HepG2 (cell line): Measurements from ENCODE around the gene ACSS1. TPM values are rescaled to one million over a fixed set of nuclear protein-coding genes. Genes with fewer than 3 reads are reported as not detected.
A peak's percentile ranks its signal among the peaks of the same experiment; 100 is the strongest.

ENCODE experiments used
- JUND ChIP-seq: sonication (generic); formaldehyde crosslinking; IDR thresholded peaks from 2 replicates; pipeline ENCODE4 v1.8.0; 2022; ENCODE audit warnings: mild to moderate bottlenecking, missing genetic modification reagents
- KLF9 ChIP-seq: IDR thresholded peaks from 2 replicates; pipeline ENCODE4 v1.6.1; 2016; ENCODE audit warnings: low read depth
- MTA3 ChIP-seq: sonication (generic); formaldehyde crosslinking; IDR thresholded peaks from 2 replicates; pipeline ENCODE4 v1.4.0; 2020; ENCODE audit warnings: missing genetic modification reagents
- NFE2L2 ChIP-seq: fragments of 150-350 bp; IDR thresholded peaks from 2 replicates; pipeline ENCODE4 v1.6.1; 2014; ENCODE audit warnings: low read length
- PHF21A ChIP-seq: sonication (generic); formaldehyde crosslinking; IDR thresholded peaks from 2 replicates; pipeline ENCODE4 v1.5.0; 2020; ENCODE audit warnings: mild to moderate bottlenecking, missing genetic modification reagents
- RORA ChIP-seq: sonication (generic); formaldehyde crosslinking; IDR thresholded peaks from 2 replicates; pipeline ENCODE4 v1.5.0; 2020; ENCODE audit warnings: mild to moderate bottlenecking, missing genetic modification reagents, moderate library complexity
- ZC3H4 ChIP-seq: sonication (generic); formaldehyde crosslinking; IDR thresholded peaks from 2 replicates; pipeline ENCODE4 v1.4.0; 2020; ENCODE audit warnings: missing genetic modification reagents, borderline replicate concordance
- ZNF260 ChIP-seq: sonication (generic); formaldehyde crosslinking; IDR thresholded peaks from 2 replicates; pipeline ENCODE4 v1.4.0; 2020; ENCODE audit warnings: missing genetic modification reagents, low read depth, mild to moderate bottlenecking, borderline replicate concordance
- ZNF460 ChIP-seq: sonication (generic); formaldehyde crosslinking; IDR thresholded peaks from 2 replicates; pipeline ENCODE4 v1.5.1; 2020; ENCODE audit warnings: missing genetic modification reagents, mild to moderate bottlenecking, borderline replicate concordance
- ZNF547 ChIP-seq: sonication (generic); formaldehyde crosslinking; IDR thresholded peaks from 2 replicates; pipeline ENCODE4 v1.5.1; 2020; ENCODE audit warnings: mild to moderate bottlenecking, missing genetic modification reagents
- ZNF589 ChIP-seq: sonication (generic); formaldehyde crosslinking; conservative IDR thresholded peaks from 2 replicates; pipeline ENCODE4 v1.8.0; 2022; ENCODE audit warnings: mild to moderate bottlenecking, moderate library complexity, missing genetic modification reagents
- ZNF709 ChIP-seq: sonication (generic); formaldehyde crosslinking; IDR thresholded peaks from 2 replicates; pipeline ENCODE4 v1.5.0; 2020; ENCODE audit warnings: mild to moderate bottlenecking, missing genetic modification reagents
- ZNF891 ChIP-seq: sonication (generic); formaldehyde crosslinking; IDR thresholded peaks from 2 replicates; pipeline ENCODE4 v1.5.0; 2020; ENCODE audit warnings: mild to moderate bottlenecking, missing genetic modification reagents
- polyA plus RNA-seq, 8 experiments: library from polyadenylated mRNA; depleted of rRNA in 3 of 8; stranded (reverse) in 7 of 8; unstranded in 1 of 8; fragments of >200 nt; fragmentation: Illumina TruSeq in 4 of 8; extraction: Trizol in 4 of 8; gene quantifications; 2 replicates each; pipeline versions ENCODE4 v1.2.1 to v1.2.3, GENCODE V29; 2011 to 2016; ENCODE audit warnings: low read depth in 4 of 8, missing spikeins in 1 of 8, mixed read lengths in 1 of 8; ENCODE audit not compliant: insufficient read depth in 1 of 8
- total RNA-seq, 5 experiments: library from RNA; depleted of rRNA; stranded (reverse); fragments of >200 nt; fragmentation: Illumina TruSeq; extraction: Trizol; gene quantifications; 2 replicates each; pipeline ENCODE4 v1.2.3, GENCODE V29; 2016; ENCODE audit warnings: low read depth in 1 of 5
- TF ChIP-seq, protein P1 (sequence below): sonication (generic); formaldehyde crosslinking; IDR thresholded peaks from 2 replicates; pipeline ENCODE4 v1.4.0; 2020; ENCODE audit warnings: missing genetic modification reagents, borderline replicate concordance
- TF ChIP-seq, protein P2 (sequence below): fragments of 450-650 bp; IDR thresholded peaks from 2 replicates; pipeline ENCODE4 v1.6.1; 2017
- TF ChIP-seq, protein P3 (sequence below): sonication (generic); formaldehyde crosslinking; IDR thresholded peaks from 2 replicates; pipeline ENCODE4 v1.8.1; 2023; ENCODE audit warnings: mild to moderate bottlenecking, moderate library complexity, missing genetic modification reagents
- TF ChIP-seq, protein P4 (sequence below): sonication (generic); formaldehyde crosslinking; IDR thresholded peaks from 2 replicates; pipeline ENCODE4 v1.4.0; 2020; ENCODE audit warnings: missing genetic modification reagents
- TF ChIP-seq, protein P5 (sequence below): sonication (generic); formaldehyde crosslinking; IDR thresholded peaks from 2 replicates; pipeline ENCODE4 v1.4.0; 2020; ENCODE audit warnings: missing genetic modification reagents
- TF ChIP-seq, protein P6 (sequence below): sonication (generic); formaldehyde crosslinking; IDR thresholded peaks from 2 replicates; pipeline ENCODE4 v1.4.0; 2020; ENCODE audit warnings: missing genetic modification reagents; ENCODE audit errors: not compliant biosample characterization
- TF ChIP-seq, protein P7 (sequence below): sonication (generic); formaldehyde crosslinking; IDR thresholded peaks from 2 replicates; pipeline ENCODE4 v1.4.0; 2020; ENCODE audit warnings: mild to moderate bottlenecking, missing genetic modification reagents
- TF ChIP-seq, protein P8 (sequence below): conservative IDR thresholded peaks from 2 replicates; pipeline ENCODE4 v1.6.1; 2018; ENCODE audit warnings: missing genetic modification reagents

ACSS1 gene
- total and polyA plus RNA-seq, 2 of the 13 experiments (the other 11 are each of a cell fraction or from before 2014, with no cell fraction given): 15.2 to 41.6 TPM

DNA sequence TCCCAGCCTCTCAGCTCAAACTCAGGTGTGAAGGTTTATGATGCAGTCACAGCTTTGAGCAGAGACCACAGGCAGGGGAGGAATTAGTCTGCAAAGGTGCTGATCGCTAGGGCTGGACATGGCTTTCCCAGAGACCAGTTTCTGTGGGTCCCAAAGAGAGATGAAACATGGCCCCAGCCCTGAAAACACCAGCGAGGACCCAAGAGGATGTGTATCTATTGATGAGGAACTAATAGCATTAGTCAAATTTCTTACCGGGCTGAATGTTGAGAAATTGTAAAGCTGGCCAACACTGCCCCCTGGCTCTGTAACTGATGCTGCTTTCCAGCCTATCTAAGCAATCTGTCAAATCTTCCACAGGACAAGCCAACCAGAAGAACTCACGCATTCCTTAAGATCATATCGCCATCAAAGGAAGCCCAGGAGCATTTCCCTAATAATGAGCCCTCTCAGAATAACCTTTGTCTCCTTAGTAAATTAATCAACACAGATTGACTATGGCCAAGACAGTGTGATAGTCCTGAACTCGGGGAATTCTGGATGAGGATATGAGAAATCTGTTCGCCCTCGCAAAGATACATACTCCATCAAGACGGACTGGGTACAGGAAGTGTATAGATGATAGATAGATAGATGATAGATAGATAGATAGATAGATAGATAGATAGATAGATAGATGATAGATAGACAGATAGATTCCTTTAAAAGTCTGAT, 7.8 kb upstream of the ACSS1 start (continued):
- TF ChIP-seq, protein P1, sequence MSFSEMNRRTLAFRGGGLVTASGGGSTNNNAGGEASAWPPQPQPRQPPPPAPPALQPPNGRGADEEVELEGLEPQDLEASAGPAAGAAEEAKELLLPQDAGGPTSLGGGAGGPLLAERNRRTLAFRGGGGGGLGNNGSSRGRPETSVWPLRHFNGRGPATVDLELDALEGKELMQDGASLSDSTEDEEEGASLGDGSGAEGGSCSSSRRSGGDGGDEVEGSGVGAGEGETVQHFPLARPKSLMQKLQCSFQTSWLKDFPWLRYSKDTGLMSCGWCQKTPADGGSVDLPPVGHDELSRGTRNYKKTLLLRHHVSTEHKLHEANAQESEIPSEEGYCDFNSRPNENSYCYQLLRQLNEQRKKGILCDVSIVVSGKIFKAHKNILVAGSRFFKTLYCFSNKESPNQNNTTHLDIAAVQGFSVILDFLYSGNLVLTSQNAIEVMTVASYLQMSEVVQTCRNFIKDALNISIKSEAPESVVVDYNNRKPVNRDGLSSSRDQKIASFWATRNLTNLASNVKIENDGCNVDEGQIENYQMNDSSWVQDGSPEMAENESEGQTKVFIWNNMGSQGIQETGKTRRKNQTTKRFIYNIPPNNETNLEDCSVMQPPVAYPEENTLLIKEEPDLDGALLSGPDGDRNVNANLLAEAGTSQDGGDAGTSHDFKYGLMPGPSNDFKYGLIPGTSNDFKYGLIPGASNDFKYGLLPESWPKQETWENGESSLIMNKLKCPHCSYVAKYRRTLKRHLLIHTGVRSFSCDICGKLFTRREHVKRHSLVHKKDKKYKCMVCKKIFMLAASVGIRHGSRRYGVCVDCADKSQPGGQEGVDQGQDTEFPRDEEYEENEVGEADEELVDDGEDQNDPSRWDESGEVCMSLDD (CRISPR knock-in tag): no peak
- TF ChIP-seq JUND (CRISPR knock-in tag) (no peak), RORA (CRISPR knock-in tag) (no peak; the same call in 1 of the 2 replicates), ZNF891 (no peak), MTA3 (no peak), ZNF260 (no peak), KLF9 (no peak), ZNF589 (CRISPR knock-in tag) (no peak), ZNF547 (CRISPR knock-in tag) (0 out of 2 replicates have a peak, but pooled peaks have one; percentile 27), ZNF709 (CRISPR knock-in tag) (no peak), ZNF460 (no peak), ZC3H4 (CRISPR knock-in tag) (no peak), PHF21A (CRISPR knock-in tag) (no peak), NFE2L2 (no peak)
- TF ChIP-seq, protein P2, sequence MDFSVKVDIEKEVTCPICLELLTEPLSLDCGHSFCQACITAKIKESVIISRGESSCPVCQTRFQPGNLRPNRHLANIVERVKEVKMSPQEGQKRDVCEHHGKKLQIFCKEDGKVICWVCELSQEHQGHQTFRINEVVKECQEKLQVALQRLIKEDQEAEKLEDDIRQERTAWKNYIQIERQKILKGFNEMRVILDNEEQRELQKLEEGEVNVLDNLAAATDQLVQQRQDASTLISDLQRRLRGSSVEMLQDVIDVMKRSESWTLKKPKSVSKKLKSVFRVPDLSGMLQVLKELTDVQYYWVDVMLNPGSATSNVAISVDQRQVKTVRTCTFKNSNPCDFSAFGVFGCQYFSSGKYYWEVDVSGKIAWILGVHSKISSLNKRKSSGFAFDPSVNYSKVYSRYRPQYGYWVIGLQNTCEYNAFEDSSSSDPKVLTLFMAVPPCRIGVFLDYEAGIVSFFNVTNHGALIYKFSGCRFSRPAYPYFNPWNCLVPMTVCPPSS: no peak
- TF ChIP-seq, protein P3, sequence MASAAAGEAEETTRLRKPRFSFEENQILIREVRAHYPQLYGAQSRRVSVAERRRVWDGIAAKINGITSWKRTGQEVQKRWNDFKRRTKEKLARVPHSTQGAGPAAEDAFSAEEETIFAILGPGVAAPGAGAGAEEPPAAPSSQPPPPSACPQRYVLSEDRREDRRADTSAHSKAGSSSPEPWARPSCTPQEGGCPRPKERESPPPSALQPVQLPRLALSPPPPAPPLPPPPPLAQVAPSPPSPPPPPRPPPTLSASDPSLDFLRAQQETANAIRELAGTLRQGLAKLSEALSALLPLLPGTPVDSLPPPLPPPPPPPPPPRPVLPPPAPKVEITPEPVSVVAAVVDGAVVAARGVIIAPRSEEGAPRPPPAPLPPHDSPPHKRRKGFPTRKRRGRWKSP (CRISPR knock-in tag): 0 out of 2 replicates have a peak, but pooled peaks have one; percentile 52
- TF ChIP-seq, protein P4, sequence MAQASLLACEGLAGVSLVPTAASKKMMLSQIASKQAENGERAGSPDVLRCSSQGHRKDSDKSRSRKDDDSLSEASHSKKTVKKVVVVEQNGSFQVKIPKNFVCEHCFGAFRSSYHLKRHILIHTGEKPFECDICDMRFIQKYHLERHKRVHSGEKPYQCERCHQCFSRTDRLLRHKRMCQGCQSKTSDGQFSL (CRISPR knock-in tag): no peak
- TF ChIP-seq, protein P5, sequence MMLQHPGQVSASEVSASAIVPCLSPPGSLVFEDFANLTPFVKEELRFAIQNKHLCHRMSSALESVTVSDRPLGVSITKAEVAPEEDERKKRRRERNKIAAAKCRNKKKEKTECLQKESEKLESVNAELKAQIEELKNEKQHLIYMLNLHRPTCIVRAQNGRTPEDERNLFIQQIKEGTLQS: peak; percentile 18; the same call in 1 of the 2 replicates
- TF ChIP-seq, protein P6, sequence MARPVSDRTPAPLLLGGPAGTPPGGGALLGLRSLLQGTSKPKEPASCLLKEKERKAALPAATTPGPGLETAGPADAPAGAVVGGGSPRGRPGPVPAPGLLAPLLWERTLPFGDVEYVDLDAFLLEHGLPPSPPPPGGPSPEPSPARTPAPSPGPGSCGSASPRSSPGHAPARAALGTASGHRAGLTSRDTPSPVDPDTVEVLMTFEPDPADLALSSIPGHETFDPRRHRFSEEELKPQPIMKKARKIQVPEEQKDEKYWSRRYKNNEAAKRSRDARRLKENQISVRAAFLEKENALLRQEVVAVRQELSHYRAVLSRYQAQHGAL: no peak
- TF ChIP-seq, protein P7, sequence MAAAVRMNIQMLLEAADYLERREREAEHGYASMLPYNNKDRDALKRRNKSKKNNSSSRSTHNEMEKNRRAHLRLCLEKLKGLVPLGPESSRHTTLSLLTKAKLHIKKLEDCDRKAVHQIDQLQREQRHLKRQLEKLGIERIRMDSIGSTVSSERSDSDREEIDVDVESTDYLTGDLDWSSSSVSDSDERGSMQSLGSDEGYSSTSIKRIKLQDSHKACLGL (CRISPR knock-in tag): no peak
- TF ChIP-seq, protein P8, sequence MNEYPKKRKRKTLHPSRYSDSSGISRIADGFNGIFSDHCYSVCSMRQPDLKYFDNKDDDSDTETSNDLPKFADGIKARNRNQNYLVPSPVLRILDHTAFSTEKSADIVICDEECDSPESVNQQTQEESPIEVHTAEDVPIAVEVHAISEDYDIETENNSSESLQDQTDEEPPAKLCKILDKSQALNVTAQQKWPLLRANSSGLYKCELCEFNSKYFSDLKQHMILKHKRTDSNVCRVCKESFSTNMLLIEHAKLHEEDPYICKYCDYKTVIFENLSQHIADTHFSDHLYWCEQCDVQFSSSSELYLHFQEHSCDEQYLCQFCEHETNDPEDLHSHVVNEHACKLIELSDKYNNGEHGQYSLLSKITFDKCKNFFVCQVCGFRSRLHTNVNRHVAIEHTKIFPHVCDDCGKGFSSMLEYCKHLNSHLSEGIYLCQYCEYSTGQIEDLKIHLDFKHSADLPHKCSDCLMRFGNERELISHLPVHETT (CRISPR knock-in tag): 0 out of 2 replicates have a peak, but pooled peaks have one; percentile 38
